HL-60 (cell line): ENCODE data around the gene TRMT112.
A peak's percentile ranks its signal among the peaks of the same experiment; 100 is the strongest.

Experiments
- DNase-seq, 2 experiments: peaks; one replicate each; pipeline ENCODE4 v3.0.0-alpha.2; 2010 to 2020; ENCODE audit warnings: low read depth in 1 of 2, low spot score in 1 of 2
- H3K27ac ChIP-seq: fragments of 250-450 bp; sonication (Bioruptor Pico); replicated peaks from 2 replicates; pipeline ENCODE4 v1.5.1; 2020; ENCODE audit warnings: mild to moderate bottlenecking, moderate library complexity
- H3K27me3 ChIP-seq: fragments of 250-450 bp; sonication (Bioruptor Pico); 2 replicates; pipeline ENCODE4 v1.5.1; 2021; ENCODE audit warnings: mild to moderate bottlenecking, moderate library complexity; ENCODE audit not compliant: insufficient read depth, poor library complexity, severe bottlenecking
- H3K4me3 ChIP-seq: replicated peaks from 2 replicates; pipeline ENCODE4 v1.5.1; 2011; ENCODE audit warnings: mild to moderate bottlenecking, control low read depth, low read length; ENCODE audit not compliant: insufficient read depth
- CTCF ChIP-seq: IDR thresholded peaks from one replicate; pipeline ENCODE4 v1.5.1; 2011; ENCODE audit warnings: low read length, control low read depth, inconsistent platforms; ENCODE audit not compliant: insufficient read depth
- GABPA ChIP-seq: IDR thresholded peaks from 2 replicates; pipeline ENCODE4 v1.6.1; 2012; ENCODE audit warnings: low read depth
- POLR2AphosphoS5 ChIP-seq: IDR thresholded peaks from 2 replicates; pipeline ENCODE4 v1.6.1; 2012; ENCODE audit warnings: low read depth
- SPI1 ChIP-seq: IDR thresholded peaks from 2 replicates; pipeline ENCODE4 v1.6.1; 2012; ENCODE audit warnings: low read depth, mild to moderate bottlenecking, borderline replicate concordance
- TF ChIP-seq, protein P1 (sequence below): IDR thresholded peaks from 2 replicates; pipeline ENCODE4 v1.6.1; 2012; ENCODE audit warnings: low read depth; ENCODE audit not compliant: insufficient replicate concordance

Gene TRMT112

DNA sequence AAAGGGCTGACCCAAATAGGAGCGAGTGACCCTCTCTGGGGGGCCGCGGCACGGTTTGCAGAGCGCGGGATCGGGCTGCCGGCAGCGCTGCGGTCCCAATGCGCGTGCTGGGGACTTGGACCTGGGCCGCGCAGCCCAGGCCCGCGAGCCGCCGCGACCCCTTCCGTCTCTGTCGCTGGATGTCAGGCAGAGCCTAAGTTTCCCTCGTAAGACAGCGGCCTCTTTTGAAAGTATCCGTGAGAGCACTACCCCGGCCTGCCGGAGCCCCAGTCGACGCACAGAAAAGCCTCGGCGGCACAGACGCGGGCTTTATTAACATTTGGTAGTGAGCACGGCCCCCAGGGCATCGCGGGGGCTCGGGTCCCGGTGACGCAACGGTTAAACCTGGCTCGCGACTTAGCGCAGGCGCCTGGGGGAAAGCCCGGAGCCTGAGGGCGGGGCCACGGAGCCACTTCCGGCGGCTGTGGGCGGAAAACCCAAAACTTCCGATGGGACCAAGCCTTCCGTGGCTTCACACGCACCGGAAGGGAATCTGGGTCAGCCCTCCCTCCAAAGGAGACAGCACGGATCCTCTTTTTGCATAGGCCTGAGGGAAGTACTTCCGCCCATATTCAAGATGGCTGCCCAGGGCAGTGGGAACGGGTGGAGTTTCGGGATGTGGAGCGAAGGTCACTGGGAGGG, 47.7 kb downstream of the TRMT112 start:
- Histone ChIP-seq H3K27ac (peak overlapping the region; percentile 91), H3K4me3 (peak overlapping the region; percentile 88), H3K27me3 (no peaks in the 10 kb centered on the region)
- TF ChIP-seq CTCF: no peak
- peak; percentile 99 for TF ChIP-seq GABPA
- TF ChIP-seq, protein P1, sequence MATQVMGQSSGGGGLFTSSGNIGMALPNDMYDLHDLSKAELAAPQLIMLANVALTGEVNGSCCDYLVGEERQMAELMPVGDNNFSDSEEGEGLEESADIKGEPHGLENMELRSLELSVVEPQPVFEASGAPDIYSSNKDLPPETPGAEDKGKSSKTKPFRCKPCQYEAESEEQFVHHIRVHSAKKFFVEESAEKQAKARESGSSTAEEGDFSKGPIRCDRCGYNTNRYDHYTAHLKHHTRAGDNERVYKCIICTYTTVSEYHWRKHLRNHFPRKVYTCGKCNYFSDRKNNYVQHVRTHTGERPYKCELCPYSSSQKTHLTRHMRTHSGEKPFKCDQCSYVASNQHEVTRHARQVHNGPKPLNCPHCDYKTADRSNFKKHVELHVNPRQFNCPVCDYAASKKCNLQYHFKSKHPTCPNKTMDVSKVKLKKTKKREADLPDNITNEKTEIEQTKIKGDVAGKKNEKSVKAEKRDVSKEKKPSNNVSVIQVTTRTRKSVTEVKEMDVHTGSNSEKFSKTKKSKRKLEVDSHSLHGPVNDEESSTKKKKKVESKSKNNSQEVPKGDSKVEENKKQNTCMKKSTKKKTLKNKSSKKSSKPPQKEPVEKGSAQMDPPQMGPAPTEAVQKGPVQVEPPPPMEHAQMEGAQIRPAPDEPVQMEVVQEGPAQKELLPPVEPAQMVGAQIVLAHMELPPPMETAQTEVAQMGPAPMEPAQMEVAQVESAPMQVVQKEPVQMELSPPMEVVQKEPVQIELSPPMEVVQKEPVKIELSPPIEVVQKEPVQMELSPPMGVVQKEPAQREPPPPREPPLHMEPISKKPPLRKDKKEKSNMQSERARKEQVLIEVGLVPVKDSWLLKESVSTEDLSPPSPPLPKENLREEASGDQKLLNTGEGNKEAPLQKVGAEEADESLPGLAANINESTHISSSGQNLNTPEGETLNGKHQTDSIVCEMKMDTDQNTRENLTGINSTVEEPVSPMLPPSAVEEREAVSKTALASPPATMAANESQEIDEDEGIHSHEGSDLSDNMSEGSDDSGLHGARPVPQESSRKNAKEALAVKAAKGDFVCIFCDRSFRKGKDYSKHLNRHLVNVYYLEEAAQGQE: peak; percentile 27
- 0 out of 2 replicates have a peak, but pooled peaks have one; percentile 41 for TF ChIP-seq POLR2AphosphoS5
- TF ChIP-seq SPI1: peak; percentile 73; the same call in 1 of the 2 replicates
- peak; percentile 99 to 100 for DNase-seq

DNA sequence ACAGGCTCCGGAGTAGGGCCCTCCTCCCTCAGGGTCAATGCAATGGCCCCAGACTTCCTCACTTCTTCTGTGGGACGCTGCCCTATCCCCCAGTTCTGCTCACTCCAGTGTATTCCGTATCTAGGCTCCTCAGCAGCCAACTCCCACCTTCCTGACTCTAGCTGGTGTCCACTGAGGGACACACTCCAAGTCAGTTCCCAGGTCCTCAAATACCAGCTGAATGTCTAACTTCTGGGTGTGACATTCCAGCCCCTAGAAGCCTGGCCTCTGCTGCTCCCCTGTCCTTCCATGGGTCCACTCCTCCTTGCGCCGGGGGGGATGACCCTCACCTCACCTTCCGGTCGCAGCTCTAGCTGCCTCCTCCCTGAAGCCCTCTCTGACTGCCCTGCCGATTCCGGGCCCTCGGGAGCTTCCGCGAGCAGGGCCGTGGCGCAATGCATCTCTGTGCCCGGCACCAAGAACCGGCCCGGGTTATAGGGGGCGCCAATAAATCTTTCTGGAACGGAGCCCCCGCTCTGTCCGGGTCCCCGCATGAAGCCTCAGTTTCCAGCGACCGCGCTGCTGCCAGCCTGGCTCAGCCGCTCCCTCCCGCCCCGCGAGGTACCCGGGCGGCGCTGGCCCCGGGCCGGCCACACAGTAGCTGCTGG, 48.3 kb downstream of the TRMT112 start:
- Histone ChIP-seq H3K27ac (peak overlapping the region; percentile 91), H3K4me3 (peak overlapping the region; percentile 61), H3K27me3 (no peaks in the 10 kb centered on the region)
- peak; percentile 72 to 77 for DNase-seq
- TF ChIP-seq POLR2AphosphoS5: no peak; the same call in 1 of the 2 replicates
- 0 out of 2 replicates have a peak, but pooled peaks have one; percentile 16 for TF ChIP-seq SPI1
- TF ChIP-seq, protein P1: peak; percentile 12
- TF ChIP-seq CTCF: no peak
- TF ChIP-seq GABPA: 0 out of 2 replicates have a peak, but pooled peaks have one; percentile 43

- peak overlapping the region; percentile 91 for H3K27ac ChIP-seq
- peak in 1 of 2 experiments; percentile 57 for DNase-seq
- H3K4me3 ChIP-seq: peak overlapping the region; percentile 61
- H3K27me3 ChIP-seq: no peaks in the 10 kb centered on the region
- TF ChIP-seq GABPA (no peak), POLR2AphosphoS5 (peak; percentile 37), SPI1 (peak; percentile 8; the same call in 1 of the 2 replicates), CTCF (no peak)
- TF ChIP-seq, protein P1: peak; percentile 30
Observed at GRCh38 chr11:64268025-64268892, 49.1 kb downstream of the TRMT112 start.
